Activated CD4-positive, CD25-positive, alpha-beta regulatory T cell treated with anti-CD3 and anti-CD28 coated beads, Interleukin-2, amount 50 U/mL, for 16 hours (primary cell): ENCODE results near the gene VIPR2.
"Not testable (repeated sequence)": the region's sequence is repeated elsewhere in the genome, so short reads cannot be mapped to it uniquely, and the experiment has no call there.

ENCODE experiments used
- DNase-seq: peaks from one replicate; pipeline ENCODE4 v3.0.0-alpha.2; 2020; ENCODE audit warnings: low read depth, low spot score

Gene VIPR2, protein sequence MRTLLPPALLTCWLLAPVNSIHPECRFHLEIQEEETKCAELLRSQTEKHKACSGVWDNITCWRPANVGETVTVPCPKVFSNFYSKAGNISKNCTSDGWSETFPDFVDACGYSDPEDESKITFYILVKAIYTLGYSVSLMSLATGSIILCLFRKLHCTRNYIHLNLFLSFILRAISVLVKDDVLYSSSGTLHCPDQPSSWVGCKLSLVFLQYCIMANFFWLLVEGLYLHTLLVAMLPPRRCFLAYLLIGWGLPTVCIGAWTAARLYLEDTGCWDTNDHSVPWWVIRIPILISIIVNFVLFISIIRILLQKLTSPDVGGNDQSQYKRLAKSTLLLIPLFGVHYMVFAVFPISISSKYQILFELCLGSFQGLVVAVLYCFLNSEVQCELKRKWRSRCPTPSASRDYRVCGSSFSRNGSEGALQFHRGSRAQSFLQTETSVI

DNA sequence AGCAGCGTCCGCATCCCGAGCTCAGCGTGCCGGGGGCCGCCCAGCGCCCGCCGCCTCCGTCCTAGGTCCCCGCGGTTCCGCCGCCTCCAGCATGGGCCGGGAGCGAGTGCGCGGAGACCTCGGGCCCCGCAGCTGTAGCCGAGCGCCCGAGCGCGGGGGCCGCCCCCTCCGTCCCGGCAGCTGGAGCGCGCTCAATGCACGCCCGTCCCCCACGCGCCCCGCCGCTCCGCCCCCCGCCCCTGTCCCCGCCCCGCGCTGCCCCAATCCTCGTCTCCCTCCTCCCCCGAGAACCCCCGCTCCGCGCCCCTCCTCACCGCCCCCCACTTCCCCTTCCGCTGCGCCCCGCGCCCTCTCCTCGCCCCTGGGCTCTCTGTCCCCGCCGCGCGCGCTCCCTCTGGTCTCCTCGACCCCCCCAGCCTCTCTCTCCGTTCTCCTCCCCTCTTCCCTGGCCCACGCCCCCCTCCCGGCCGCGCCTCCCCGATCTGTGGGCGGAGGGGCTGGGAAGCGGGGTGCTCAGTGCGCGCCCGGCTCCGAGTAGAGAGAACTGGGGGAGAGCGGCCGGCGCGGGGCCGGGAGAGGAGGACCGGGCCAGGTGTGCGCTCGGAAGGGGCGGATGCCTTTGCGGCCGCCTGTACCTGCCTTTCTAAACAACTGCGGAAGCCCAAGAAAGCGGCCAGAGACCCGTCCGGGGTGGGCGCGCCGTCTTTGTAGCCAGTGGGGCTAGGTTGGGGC lies at the start of gene VIPR2:
Gene VIPR2 (minus strand): TSS at position 110 of the 732 bp plus-strand sequence. CDS start 96 bp downstream, at position 14.
- no peak for DNase-seq

DNA sequence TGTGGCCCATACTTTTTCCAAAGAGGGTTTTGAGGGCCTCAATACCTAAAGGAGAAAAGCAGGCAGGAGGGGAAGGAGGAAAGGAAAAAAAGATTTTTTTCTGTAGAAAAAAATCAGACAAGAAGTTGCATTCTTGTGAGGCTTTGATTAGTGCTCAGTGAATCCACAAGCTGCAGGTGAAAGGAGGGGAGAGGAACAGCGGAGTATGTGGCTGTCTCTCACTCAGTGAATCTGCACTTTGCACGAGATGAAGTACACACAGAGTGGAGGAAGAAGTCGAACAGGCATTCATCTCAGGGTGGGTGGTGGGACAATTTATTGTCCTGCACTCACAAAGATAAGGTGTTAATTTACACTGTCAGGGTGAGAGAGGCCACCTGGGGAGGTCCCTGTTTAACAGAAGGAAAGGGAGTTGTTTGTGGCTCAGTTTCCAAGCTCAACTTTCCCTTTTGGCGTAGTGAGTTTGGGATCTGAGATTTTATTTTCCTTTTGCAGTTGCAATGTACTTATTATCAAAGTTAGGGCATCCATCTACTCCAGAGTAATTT lies 49.0 kb upstream of the VIPR2 start:
- no peak for DNase-seq

DNA sequence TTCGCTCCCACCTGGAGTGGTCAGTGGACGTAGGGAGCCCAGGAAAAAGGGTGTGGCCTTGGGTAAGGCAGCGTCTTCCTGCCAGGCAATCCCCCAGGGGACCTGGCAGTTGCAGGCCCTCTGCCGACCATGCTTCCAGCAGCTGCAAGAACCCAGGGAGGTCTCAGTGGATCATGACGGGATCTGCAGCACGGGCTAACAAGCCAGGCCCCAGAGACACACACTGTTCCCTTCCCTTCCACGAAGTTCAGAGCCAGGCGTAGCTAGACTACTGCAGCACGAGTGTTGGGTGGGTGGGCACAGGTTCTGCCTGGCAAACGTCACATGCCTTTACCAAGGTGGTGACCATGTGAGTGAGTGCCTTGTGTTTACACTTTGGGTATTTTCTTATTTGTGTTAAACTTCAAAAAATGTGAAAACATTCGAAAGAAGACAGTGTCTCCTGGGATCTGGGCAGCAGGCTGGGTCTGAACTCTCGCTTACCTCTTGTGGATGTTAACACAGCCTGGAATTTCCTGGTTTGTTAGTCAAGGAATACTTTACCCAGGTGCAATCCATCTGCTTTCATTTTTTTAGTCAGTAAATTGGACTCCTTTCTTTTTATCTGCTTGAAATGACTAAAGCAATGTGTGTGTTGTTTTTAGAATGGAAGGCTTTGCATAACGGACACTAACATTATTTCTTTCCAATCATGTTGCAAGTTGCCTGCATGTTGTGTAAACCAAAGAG lies 48.2 kb upstream of the VIPR2 start:
- no peak for DNase-seq

DNA sequence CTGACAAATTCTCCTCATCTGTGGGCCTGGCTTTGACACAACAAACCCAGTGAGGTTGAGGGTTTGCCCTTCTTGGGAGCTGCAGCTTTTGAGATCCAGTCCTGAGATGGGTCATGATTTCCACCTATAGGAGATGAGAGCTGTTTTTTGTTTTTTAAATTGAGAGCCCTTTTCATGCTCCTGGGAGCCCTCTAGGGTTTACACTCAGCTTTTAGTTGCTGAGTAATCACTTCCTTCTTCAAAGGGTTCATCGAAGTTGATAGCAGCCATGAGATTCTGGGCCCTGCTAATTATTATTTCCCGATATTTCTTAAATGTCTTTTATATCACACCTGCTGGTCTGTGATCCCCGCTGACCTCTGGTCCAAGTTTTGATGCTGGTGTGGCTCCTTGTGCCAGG lies 47.3 kb upstream of the VIPR2 start:
- no peak for DNase-seq

DNA sequence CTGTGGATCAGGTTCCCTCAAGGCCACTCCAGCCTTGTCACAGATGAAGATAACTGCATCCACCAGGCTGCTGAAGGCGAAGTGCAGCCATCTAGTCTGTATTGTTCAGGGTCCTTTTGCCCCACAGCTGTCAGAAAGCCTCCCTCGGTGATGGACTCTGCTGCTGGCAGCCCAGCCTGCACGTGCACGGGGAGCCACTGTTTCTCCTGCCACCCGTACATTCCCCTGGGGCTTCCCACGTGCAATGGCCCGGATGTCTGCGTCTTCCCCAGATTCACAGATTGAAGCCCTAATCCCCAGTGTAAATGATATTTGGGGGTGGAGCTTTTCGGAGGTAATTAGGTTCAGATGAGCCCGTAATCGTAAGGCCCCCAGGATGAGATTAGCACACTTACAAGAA lies 46.6 kb upstream of the VIPR2 start:
- no peak for DNase-seq

DNA sequence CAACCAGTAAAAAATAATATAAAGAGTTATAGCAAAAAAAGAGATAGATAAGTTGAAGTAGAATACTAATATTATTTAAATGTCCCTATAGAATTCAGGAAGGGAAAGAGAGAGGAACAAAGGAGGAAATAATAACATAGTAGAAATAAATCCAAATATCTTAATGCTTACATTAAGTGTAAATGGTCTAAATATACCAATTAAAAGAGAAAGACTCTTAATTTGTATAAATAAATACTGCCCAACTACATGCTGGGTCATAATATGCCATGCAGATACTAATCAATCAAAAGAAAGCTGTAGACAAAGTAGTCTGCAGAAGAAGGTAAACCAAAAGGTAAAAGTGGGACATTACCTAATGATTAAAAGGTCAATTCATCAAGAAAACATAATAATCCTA lies 43.3 kb upstream of the VIPR2 start:
- no peak for DNase-seq

DNA sequence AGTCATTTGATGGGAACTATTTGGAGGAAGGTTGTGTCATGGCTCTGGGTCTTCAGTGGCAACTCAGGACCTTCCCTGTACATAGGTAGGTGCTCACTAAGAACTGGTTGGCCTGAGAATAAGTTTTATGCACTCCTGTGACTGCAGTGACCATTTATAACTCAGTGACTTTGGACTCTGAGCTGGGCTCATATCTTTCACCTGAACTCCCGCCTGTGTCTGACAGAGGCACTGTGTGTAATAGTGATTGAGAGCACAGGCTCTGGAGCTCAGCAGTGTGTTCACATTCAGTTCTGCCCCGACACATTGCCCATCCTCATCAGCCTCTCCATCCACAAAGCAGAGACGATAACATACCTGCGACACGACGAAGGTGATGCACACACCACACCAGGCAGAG lies 34.6 kb upstream of the VIPR2 start:
- DNase-seq, result no peak

DNA sequence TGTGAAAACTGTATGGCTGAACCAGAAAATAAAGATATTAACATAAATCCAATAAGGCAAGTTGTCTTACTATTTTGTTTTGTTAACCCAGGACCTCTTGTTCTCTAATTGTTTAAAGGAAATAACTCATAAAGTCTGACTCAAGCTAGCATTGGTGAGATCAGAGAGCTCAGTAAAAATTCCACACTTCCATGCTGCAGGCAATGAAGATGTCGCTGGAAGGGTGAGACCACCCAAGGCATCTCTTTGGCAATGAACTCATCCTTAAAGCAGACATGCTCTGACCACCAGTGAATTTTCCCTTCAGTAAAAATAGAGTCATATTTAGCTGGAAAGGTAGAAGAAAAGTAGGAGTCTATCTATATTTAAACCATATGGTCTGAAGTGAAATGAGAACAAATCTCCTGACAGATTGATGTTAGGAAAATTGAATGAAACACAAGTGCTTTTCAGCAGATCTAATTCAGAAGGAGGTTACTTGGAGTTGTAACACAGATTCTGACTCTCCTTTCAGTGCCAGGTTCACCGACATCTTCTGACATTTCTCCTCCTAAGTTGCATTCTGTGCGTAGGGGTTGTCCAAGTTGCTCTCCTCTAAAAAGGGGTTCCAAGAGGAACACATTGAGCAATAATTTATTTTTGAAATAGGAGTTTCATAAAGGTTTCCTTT lies 32.8 kb upstream of the VIPR2 start:
- DNase-seq, result no peak

DNA sequence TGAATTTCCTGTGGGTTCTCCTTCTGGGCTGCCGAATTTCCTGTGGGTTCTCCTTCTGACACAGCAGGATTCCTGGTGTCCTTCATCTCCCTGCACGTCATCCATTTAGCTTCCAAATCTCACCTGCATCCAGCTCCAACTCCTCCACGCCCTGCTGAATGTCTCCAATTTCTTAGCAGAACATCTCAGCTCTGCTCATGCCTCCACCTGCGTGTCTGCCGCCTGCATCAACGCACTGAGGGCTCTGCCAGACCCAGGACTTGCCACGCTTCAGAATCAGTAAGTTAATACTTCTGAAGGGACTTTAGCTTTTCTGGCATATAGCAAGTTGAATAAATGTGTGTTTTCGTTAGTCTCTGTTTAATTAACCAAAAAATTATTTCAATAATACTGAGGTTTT lies 31.1 kb upstream of the VIPR2 start:
- no peak for DNase-seq

DNA sequence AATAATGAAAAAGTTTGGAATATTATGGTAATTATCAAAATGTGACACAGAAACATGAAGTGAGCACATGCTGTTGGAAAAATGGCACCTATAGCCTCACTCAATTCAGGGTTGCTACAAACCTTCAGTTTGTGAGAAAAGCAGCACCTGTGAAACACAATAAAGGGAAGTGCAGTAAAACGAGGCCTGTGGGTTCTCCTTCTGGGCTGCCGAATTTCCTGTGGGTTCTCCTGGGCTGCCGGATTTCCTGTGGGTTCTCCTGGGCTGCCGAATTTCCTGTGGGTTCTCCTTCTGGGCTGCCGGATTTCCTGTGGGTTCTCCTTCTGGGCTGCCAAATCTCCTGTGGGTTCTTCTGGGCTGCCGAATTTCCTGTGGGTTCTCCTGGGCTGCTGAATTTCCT lies 30.4 kb upstream of the VIPR2 start:
- not testable (repeated sequence) for DNase-seq

DNA sequence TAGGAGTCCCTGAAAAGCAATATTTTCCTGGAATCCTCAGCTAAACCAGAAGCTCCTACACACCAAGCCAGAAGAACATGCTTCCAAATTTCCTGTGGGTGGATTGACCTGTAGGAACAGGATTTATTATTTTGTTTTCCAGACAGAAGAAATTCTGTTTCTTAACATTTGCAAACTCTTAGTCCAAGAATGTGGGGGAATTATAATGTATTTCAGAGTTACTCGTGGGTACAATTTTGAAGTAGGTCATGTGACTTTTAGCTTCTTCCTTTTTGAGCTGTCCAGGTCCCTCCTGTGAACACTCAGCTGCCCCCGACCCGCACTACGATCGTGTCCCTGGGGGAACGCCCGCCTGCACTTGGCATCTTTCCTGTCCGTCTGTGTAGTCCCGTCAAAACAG lies 27.7 kb upstream of the VIPR2 start:
- DNase-seq, result no peak

DNA sequence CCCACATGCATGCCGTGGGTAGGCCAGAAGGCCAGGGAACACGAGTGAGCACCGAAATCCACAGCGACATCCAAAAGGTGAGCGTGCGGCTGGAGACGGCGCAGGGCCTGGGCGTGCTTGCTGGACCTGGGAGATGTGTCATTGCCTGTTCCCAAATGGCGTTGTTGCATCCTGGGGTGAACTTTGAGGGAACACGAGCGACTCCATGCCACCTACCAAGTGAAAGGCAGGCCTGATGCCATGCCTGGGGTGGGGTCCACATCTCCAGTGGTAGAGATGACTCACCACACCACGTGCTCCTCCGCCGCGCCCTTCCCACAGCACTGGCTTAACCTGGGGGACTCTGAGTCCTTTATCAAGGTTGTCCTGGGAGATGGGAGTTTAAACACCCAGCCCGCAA lies 24.7 kb upstream of the VIPR2 start:
- DNase-seq, result no peak

DNA sequence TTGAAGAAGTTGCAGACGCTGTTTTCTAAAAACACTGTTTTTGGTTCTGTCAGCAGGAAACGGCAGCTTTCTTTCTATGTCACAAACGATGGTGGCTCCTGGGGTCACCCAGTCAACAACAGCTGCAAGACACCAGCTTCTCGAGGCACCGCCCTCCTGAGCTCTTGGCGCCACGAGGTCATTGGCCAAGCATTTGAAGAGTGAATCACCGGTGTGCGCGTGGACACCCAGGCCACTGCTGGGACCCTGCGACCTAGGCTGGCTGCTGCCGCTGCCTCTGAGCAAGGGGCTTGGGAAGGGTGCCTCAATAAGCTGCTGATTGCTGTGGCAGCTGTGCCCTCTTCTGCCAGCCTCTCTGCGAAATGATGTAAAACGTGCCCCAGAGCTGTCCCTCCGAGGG lies 22.5 kb upstream of the VIPR2 start:
- no peak for DNase-seq

DNA sequence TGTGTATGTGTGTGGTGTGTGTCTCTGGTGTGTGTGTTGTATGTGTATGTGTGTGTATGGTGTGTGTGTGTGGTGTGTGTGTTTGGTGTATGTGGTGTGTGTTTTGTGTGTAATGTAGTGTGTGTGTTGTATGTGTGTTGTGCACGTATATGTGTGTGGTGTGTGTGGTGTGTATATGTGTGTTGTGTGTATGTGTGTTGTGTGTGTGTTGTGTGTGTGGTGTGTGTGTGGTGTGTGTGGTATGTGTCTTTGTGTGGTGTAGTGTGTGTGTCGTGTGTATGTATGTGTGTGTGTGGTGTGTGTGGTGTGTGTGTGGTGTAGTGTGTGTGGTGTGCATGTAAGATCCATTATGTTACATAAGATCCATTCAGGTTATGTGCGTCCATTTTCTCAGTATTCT lies 21.9 kb upstream of the VIPR2 start:
- no peak for DNase-seq

DNA sequence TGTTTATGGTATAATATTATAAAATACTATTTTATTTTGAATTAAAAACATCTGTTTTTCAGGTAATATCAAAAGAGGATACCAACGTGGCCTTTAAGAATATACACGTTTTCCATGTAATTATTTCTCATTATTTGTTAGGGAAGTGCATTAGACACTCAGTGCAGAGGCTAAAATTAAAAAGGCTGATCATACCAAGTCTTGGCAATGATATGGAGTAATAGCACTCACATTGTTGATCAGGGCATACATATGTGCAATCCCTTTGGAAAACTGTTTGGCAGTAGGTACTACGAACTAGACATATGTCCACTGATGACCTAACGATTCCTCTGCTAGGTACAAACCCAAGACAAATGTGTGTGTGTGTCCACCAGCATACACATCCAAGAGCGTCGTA lies 20.7 kb upstream of the VIPR2 start:
- DNase-seq, result no peak

DNA sequence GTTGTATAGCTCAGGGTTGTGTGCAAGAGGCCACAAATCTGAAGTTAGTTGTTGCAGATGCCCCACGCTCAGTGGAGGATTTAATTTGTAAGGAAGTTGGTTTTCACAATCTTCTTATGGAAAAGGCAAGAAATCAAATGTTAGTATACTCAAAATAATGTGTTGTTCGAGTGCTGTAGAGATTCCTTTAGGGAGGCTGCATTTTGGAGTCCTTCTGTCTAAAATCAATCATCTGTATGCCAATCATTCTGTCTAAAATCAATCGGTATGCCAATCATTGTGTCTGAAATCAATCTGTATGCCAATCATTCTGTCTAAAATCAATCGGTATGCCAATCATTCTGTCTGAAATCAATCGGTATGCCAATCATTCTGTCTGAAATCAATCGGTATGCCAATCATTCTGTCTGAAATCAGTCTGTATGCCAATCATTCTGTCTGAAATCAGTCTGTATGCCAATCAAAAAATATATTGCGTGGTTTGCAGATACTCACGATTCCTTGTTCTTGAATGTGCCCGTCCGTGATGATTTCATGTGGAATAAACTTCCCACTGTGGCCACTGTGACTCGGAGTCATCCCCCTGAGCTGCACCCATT lies 19.1 kb upstream of the VIPR2 start:
- DNase-seq, result not testable (repeated sequence)

DNA sequence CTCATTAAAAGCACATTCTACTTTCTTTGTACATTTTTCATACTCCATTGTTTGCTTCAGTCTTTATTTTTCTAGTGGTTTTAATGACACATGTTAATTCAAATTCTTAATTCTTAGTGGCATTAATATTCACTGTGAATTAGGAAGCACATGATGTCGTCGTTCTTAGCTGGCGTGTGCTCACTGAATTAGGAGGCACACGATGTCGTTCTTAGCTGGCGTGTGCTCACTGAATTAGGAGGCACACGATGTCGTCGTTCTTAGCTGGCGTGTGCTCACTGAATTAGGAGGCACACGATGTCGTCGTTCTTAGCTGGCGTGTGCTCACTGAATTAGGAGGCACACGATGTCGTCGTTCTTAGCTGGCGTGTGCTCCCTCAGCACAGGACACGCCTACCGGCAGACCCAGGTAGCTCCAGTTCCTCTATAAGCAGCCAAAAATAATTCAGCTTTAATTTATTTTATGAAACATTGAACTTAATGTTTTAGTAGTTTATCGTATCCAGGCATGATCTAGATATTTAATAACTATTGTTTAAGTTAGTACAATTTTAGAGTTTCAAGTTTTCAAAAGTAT lies 17.5 kb upstream of the VIPR2 start:
- DNase-seq, result not testable (repeated sequence)

DNA sequence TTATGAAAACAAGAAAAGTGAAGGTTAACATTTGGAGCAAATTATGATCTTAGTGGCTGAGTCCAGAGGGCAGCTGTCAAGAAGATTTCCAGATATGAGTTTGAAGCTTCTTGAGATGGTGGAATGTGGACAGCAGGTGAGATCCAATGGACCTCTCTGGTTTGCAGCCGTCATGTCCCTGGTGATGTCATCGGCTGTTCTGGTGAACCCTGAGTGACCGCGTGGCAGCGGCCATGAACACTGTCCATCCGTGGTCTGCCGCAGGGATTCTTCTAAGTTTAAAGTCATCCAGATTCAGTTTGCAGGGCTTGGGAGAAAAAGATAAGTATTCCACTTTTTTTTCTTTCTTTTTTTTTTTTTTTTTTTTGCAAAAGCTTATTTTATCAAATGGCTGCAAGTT lies 15.8 kb upstream of the VIPR2 start:
- DNase-seq, result no peak

DNA sequence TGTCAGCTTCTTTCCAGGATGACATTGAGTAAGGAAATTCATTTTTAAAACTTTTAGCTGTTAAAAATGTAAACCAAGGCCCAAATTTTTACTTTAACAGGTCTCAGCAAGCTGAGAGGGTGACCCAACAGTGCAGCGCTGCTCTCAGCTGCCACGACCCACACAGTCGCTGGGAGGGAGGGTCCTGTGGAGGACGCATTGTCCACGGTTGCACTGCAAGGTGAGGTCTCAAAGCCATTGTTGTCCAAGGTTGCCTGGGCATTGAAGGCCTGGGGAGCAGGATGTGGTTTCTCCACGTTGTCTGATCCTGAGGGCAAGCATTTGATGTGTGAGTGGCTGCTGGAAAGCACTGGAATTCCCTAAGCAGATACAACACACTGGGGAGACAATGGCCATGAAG lies 15.1 kb upstream of the VIPR2 start:
- no peak for DNase-seq

DNA sequence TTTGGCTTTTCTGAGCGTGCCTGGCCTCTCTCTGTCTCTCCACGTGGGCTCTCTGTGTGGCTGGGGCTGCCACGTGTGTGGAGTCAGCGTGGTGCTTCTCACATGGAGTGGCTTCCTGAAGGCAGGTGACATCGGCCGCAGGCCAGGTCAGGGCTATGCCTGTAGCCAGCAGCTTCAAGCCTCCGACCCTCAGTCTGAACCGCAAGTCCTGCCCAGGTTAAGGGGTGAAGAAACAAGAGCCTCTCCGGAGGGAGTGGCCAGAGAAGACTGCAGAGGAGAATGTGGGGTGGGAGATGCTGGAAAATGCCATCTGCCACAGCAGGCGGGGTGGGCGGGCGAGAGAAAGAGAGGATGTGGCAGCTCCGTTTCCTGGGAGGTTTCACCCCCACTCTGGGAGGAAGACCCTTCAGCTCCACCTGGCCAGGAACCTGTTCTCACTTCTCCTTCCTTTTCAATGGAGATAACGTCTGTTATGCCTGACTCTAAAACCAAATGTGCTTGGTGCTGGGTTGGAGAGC lies 14.3 kb upstream of the VIPR2 start:
- no peak for DNase-seq
